Erythroblast (primary cell): ENCODE data around the gene EYS.

ENCODE experiments used
- GATA1 ChIP-seq: IDR thresholded peaks from 2 replicates; pipeline ENCODE4 v1.6.1; 2011; ENCODE audit warnings: low read depth, mild to moderate bottlenecking, control low read depth, low read length, moderate library complexity
- POLR2A ChIP-seq: IDR thresholded peaks from 2 replicates; pipeline ENCODE4 v1.6.1; 2011; ENCODE audit warnings: mild to moderate bottlenecking, low read length

DNA sequence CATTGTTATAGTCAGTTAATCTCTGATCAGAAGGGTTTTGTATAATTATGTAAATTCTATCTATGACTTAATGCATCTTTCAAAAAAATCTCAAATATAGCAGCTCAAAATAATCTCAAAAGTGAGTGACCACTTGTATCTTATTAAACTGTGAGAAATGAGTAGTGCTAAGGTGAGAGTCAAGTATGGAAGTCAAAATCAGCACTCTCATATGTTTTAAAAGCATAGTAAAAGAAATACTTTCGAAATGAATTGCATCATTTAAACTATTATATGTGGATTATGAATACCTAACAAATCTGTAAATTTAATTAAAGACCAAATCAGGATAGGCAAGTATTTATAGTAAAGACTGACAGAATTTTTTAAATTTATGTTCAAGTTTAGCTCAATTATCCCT lies 1425.9 kb downstream of the EYS start:
- TF ChIP-seq POLR2A, result no peak
- no peak for TF ChIP-seq GATA1
